ENCODE data around the gene FOXJ1. TPM values are rescaled to one million over a fixed set of nuclear protein-coding genes. Genes with fewer than 3 reads are reported as not detected.

FOXJ1 gene
- total and polyA plus RNA-seq, 2 of the 4 experiments (the other 2 are of a cell fraction), result 0.05 TPM; not detected in 1

DNA sequence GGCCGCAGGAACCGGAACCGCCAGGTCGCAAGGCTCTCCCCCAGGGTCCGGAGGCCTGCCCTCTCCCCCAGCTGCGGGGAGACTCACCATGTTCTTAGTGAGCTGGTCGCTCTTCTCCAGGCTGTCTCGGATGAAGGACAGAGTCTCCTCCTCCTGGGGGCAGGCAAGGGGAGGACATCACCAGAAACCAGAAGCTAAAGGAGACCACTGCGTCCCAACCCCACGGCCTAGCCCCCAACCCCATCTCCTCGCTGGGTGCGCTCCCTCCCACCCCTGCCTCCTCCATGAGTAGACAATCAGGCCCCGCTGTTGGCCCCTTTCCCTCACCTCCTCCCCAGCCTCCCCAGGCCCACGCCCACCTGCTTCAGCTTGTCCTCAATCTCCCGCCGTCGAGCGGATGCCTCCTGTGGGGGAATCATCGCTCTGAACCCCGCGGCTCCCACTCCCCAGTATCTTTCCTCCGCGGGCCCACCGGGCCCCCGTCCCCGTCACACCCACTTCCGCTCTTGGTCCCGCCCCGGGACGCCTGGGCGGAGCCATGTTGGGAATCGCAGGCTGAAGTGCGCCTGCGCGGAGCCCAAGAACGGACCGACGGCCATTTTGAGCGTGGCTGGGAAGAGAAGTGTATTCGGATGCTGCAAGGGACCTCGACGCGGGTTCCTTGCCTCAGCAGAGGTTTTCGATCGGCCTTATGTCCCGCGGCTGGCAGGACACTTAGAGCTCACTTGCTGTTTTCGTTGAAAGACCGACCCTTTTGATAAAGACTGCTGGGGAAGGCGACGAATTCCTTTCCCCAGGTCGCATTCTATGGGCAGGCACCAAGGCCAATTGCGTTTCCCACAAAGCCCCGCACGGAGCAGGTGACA is 37.5 kb downstream of the FOXJ1 start, which contains the start of gene EXOC7 (continued):
- TF ChIP-seq MAZ (IDR thresholded peaks at IDR 0.05; ENCODE audit: borderline replicate concordance, low read depth, low read length), result no peak

GRCh38 chr17:76102944-76103273 is 38.1 kb downstream of the FOXJ1 start:
- ATAC-seq (ENCODE audit: low read depth), result peak; percentile 4
- in situ Hi-C loops (cut with MboI; ENCODE audit: low sequenced_read_pairs) (no loop called here), dilution Hi-C loops (cut with HindIII; ENCODE audit: low sequenced_read_pairs, unreplicated experiment) (no loop called here), intact Hi-C loops (cut with micrococcal nuclease) (no loop called here)
- Histone ChIP-seq H3K4me2 (ENCODE audit: low read depth, low read length) (peak overlapping the region; percentile 91), H3K9me3 (ENCODE audit: control insufficient read depth, insufficient read depth, low read length) (no peaks in the 10 kb centered on the region), H4K5ac (ENCODE audit: low read depth, low read length) (peak overlapping the region; percentile 3; the same call in 1 of the 2 replicates), H4K91ac (ENCODE audit: insufficient read depth, low read depth, low read length) (peak overlapping the region; percentile 42), H3K79me1 (ENCODE audit: low read depth in 1 of 2, low read length in 2 of 2) (peaks cover 16 to 34% of the 10 kb centered on the region in 2 experiments), H2AK5ac (ENCODE audit: low read depth, low read length) (peak overlapping the region; percentile 91; the same call in 1 of the 2 replicates), H4K20me1 (ENCODE audit: insufficient read depth, low read length) (peaks cover 5% of the 10 kb centered on the region; the same call in 1 of the 2 replicates), H3K14ac (replicated peaks; ENCODE audit: low read depth, low read length) (peak overlapping the region; percentile 85), H3K4me1 (ENCODE audit: control insufficient read depth, insufficient read depth, low read length) (peaks cover 8% of the 10 kb centered on the region; the same call in 1 of the 2 replicates), H2BK20ac (ENCODE audit: low read depth, low read length) (no peak overlapping the region), H3K18ac (ENCODE audit: low read depth, low read length) (no peak overlapping the region), H3K27me3 (ENCODE audit: control insufficient read depth, insufficient read depth, low read length) (no peaks in the 10 kb centered on the region), H3K9me1 (ENCODE audit: insufficient read depth, low read length) (peaks cover 10% of the 10 kb centered on the region), H3K9ac (ENCODE audit: low read depth, low read length) (peak overlapping the region; percentile 85), H3K36me3 (ENCODE audit: control insufficient read depth, insufficient read depth, low read length) (peaks cover 14% of the 10 kb centered on the region), H3K56ac (ENCODE audit: extremely low read depth, insufficient read depth, low read length) (peak overlapping the region; percentile 84), H2BK15ac (ENCODE audit: low read depth, low read length) (no peak overlapping the region), H4K8ac (ENCODE audit: low read depth in 2 of 2, low read length in 2 of 2) (peak overlapping the region; percentile 92 to 98), H2BK120ac (ENCODE audit: low read depth, low read length) (no peak overlapping the region), H3K27ac (ENCODE audit: insufficient read depth, low read length) (peak overlapping the region; percentile 90), H3K4ac (ENCODE audit: low read depth, low read length) (peak overlapping the region; percentile 90), H3K4me3 (ENCODE audit: insufficient read depth, low read depth, low read length) (peak overlapping the region; percentile 78), H2AFZ (replicated peaks; ENCODE audit: low read length, poor library complexity) (peak overlapping the region; percentile 98), H3K23ac (ENCODE audit: low read depth, low read length) (peak overlapping the region; percentile 89), H2BK5ac (ENCODE audit: low read depth, low read length, poor library complexity, severe bottlenecking) (peak overlapping the region; percentile 92), H2AK9ac (replicated peaks; ENCODE audit: low read depth, low read length, poor library complexity) (peak overlapping the region; percentile 94)
- no TSS peak for BruUV-seq (replicated peaks)
- 0% methylated on average over 1 of the region's 4 CpGs; no CpG with 5 or more reads in 1 of the 2 experiments for WGBS, 2 experiments (ENCODE audit: extremely low coverage in 2 of 2, insufficient read length in 1 of 2)
- CTCF ChIA-PET, result no interaction called here
- POLR2A ChIA-PET (ENCODE audit: unreplicated experiment), result interaction anchor here (0.5 kb wide), 2 partner anchors 74 to 112 kb away, joined by 3 to 5 read pairs; no protein-coding TSS in a partner anchor
- no peak for DNase-seq
- TF ChIP-seq SMC3 (IDR thresholded peaks at IDR 0.05; ENCODE audit: low read depth, low read length) (no peak), NFE2L2 (IDR thresholded peaks at IDR 0.05; ENCODE audit: low read depth, low read length) (no peak), POLR2A (IDR thresholded peaks at IDR 0.05; ENCODE audit: low read depth, low read length) (no peak), MAFK (IDR thresholded peaks at IDR 0.05; ENCODE audit: low read depth, low read length) (no peak), CHD1 (IDR thresholded peaks at IDR 0.05; ENCODE audit: low read depth, low read length) (no peak), RAD21 (IDR thresholded peaks at IDR 0.05; ENCODE audit: low read length) (no peak), RCOR1 (IDR thresholded peaks at IDR 0.05; ENCODE audit: insufficient replicate concordance, low read length) (no peak), MAZ (IDR thresholded peaks at IDR 0.05; ENCODE audit: borderline replicate concordance, low read depth, low read length) (no peak), MXI1 (IDR thresholded peaks at IDR 0.05; ENCODE audit: borderline replicate concordance, low read depth, low read length) (no peak), USF2 (IDR thresholded peaks at IDR 0.05; ENCODE audit: low read depth, low read length) (no peak), RFX5 (IDR thresholded peaks at IDR 0.05; ENCODE audit: low read depth, low read length) (no peak), FOS (IDR thresholded peaks at IDR 0.05; ENCODE audit: low read depth, low read length) (no peak), CEBPB (IDR thresholded peaks at IDR 0.05; ENCODE audit: low read depth, low read length) (no peak)
- TF ChIP-seq, protein P1, sequence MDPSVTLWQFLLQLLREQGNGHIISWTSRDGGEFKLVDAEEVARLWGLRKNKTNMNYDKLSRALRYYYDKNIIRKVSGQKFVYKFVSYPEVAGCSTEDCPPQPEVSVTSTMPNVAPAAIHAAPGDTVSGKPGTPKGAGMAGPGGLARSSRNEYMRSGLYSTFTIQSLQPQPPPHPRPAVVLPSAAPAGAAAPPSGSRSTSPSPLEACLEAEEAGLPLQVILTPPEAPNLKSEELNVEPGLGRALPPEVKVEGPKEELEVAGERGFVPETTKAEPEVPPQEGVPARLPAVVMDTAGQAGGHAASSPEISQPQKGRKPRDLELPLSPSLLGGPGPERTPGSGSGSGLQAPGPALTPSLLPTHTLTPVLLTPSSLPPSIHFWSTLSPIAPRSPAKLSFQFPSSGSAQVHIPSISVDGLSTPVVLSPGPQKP (IDR thresholded peaks at IDR 0.05; ENCODE audit: borderline replicate concordance, low read depth, low read length), result no peak

All from IMR-90 (cell line).